HL-60/S4 (cell line): ENCODE measurements around the gene FLT3LG.

ENCODE experiments used
- in situ Hi-C: fragments of 300-500 bp; cut with MboI; formaldehyde crosslinking; loops from 2 replicates; pipeline ENCODE4 v1.14.3; 2022; ENCODE audit warnings: low sequenced_read_pairs

The FLT3LG gene

GRCh38 chr19:49487277-49488045 is 13.4 kb downstream of the FLT3LG start, which contains the start of gene RPL13A:
Gene RPL13A, plus strand, starts transcription at chr19:49487608. Its CDS starts 22 bp downstream, at chr19:49487630.
- in situ Hi-C loops = no loop called here

GRCh38 chr19:49488046-49488862 is 14.2 kb downstream of the FLT3LG start:
- in situ Hi-C loops = no loop called here

- in situ Hi-C loops = no loop called here
Observed at GRCh38 chr19:49488863-49489537, 15.0 kb downstream of the FLT3LG start.

GRCh38 chr19:49489601-49490167 is 15.7 kb downstream of the FLT3LG start:
- in situ Hi-C loops = no loop called here

- in situ Hi-C loops = no loop called here
Observed at GRCh38 chr19:49490287-49491029, 16.4 kb downstream of the FLT3LG start.

GRCh38 chr19:49491030-49491803 is 17.2 kb downstream of the FLT3LG start:
- in situ Hi-C loops = no loop called here

- in situ Hi-C loops = no loop called here
Observed at GRCh38 chr19:49491804-49492572, 18.0 kb downstream of the FLT3LG start.

- in situ Hi-C loops = no loop called here
Observed at GRCh38 chr19:49492573-49493405, 18.8 kb downstream of the FLT3LG start.

GRCh38 chr19:49496574-49497008 is 22.6 kb downstream of the FLT3LG start:
- in situ Hi-C loops = no loop called here

- in situ Hi-C loops = no loop called here
Observed at GRCh38 chr19:49497047-49497788, 23.2 kb downstream of the FLT3LG start.

GRCh38 chr19:49497789-49498103 is 23.7 kb downstream of the FLT3LG start:
- in situ Hi-C loops = no loop called here

- in situ Hi-C loops = no loop called here
Observed at GRCh38 chr19:49498475-49498874, 24.5 kb downstream of the FLT3LG start.

GRCh38 chr19:49499030-49499670 is 25.1 kb downstream of the FLT3LG start:
- in situ Hi-C loops = no loop called here

- in situ Hi-C loops = no loop called here
Observed at GRCh38 chr19:49502866-49503581, 29.0 kb downstream of the FLT3LG start.

- in situ Hi-C loops = no loop called here
Observed at GRCh38 chr19:49503582-49503962, 29.6 kb downstream of the FLT3LG start.

- in situ Hi-C loops = loop anchor here (5.0 kb wide), 1 partner anchor 41 kb away; no protein-coding TSS in a partner anchor
Observed at GRCh38 chr19:49506575-49507105, 32.6 kb downstream of the FLT3LG start.
